IMR-90 (cell line): ENCODE results near the gene KATNBL1. TPM values are rescaled to one million over a fixed set of nuclear protein-coding genes. Genes with fewer than 3 reads are reported as not detected.

ENCODE experiments used
- ATAC-seq: fragments of 200-7000 bp; cut with Tn5 transposase; 2 replicates; pipeline ENCODE4 v1.9.1; 2020; ENCODE audit warnings: low read depth, mild to moderate bottlenecking, moderate library complexity
- BruUV-seq: library from RNA; stranded (reverse); fragments of 400-500 nt; replicated peaks from 2 replicates; lab custom pipeline; 2021; lab: Mats Ljungman, UMichigan
- CTCF ChIA-PET: fragments of 300-600 bp; formaldehyde crosslinking; extraction: SDS; loops from one replicate; lab custom pipeline; 2021; ENCODE audit warnings: antibody characterized with exemption; lab: Yijun Ruan, JAX
- POLR2A ChIA-PET: fragments of 300-600 bp; sonication (Branson Sonifier 250); formaldehyde crosslinking; loops from one replicate; lab custom pipeline; 2022; ENCODE audit warnings: antibody characterized with exemption; ENCODE audit not compliant: unreplicated experiment; lab: Charles Lee
- DNase-seq: peaks from one replicate; pipeline ENCODE4 v3.0.0; 2013
- H2AFZ ChIP-seq: replicated peaks from 2 replicates; pipeline ENCODE3; 2013; ENCODE audit warnings: low read length, mild to moderate bottlenecking; ENCODE audit not compliant: poor library complexity
- H2AK5ac ChIP-seq: 2 replicates; pipeline ENCODE4 v1.6.1; 2013; ENCODE audit warnings: low read depth, low read length, inconsistent platforms
- H2AK9ac ChIP-seq: replicated peaks from 2 replicates; pipeline ENCODE3; 2013; ENCODE audit warnings: mild to moderate bottlenecking, low read depth, low read length, moderate library complexity; ENCODE audit not compliant: poor library complexity
- H2BK120ac ChIP-seq: 2 replicates; pipeline ENCODE4 v1.6.1; 2013; ENCODE audit warnings: low read depth, low read length, inconsistent platforms
- H2BK15ac ChIP-seq: 3 replicates; pipeline ENCODE4 v1.6.1; 2013; ENCODE audit warnings: low read depth, low read length, inconsistent platforms
- H2BK20ac ChIP-seq: 2 replicates; pipeline ENCODE4 v1.6.1; 2013; ENCODE audit warnings: low read depth, mild to moderate bottlenecking, inconsistent platforms, low read length, moderate library complexity
- H2BK5ac ChIP-seq: 2 replicates; pipeline ENCODE4 v1.6.1; 2013; ENCODE audit warnings: mild to moderate bottlenecking, low read depth, low read length, inconsistent platforms; ENCODE audit not compliant: poor library complexity, severe bottlenecking
- H3K14ac ChIP-seq: replicated peaks from 2 replicates; pipeline ENCODE4 v1.6.1; 2013; ENCODE audit warnings: low read depth, low read length, inconsistent platforms
- H3K18ac ChIP-seq: 2 replicates; pipeline ENCODE4 v1.6.1; 2013; ENCODE audit warnings: low read depth, low read length, control low read depth
- H3K23ac ChIP-seq: 2 replicates; pipeline ENCODE4 v1.6.1; 2013; ENCODE audit warnings: low read depth, low read length, inconsistent platforms
- H3K27ac ChIP-seq: 2 replicates; pipeline ENCODE4 v1.5.1; 2013; ENCODE audit warnings: mild to moderate bottlenecking, control low read depth, low read length; ENCODE audit not compliant: insufficient read depth
- H3K27me3 ChIP-seq: 2 replicates; pipeline ENCODE4 v1.6.1; 2013; ENCODE audit warnings: low read length; ENCODE audit not compliant: control insufficient read depth, insufficient read depth
- H3K36me3 ChIP-seq: 2 replicates; pipeline ENCODE4 v1.6.1; 2013; ENCODE audit warnings: low read length, mixed read lengths; ENCODE audit not compliant: control insufficient read depth, insufficient read depth
- H3K4ac ChIP-seq: 2 replicates; pipeline ENCODE4 v1.6.1; 2013; ENCODE audit warnings: low read depth, low read length, inconsistent platforms
- H3K4me1 ChIP-seq: 2 replicates; pipeline ENCODE4 v1.6.1; 2013; ENCODE audit warnings: low read length, mixed read lengths; ENCODE audit not compliant: control insufficient read depth, insufficient read depth
- H3K4me2 ChIP-seq: 2 replicates; pipeline ENCODE4 v1.6.1; 2013; ENCODE audit warnings: low read depth, mild to moderate bottlenecking, control low read depth, low read length, moderate library complexity
- H3K4me3 ChIP-seq: 2 replicates; pipeline ENCODE4 v1.5.1; 2013; ENCODE audit warnings: low read depth, mild to moderate bottlenecking, control low read depth, low read length, moderate library complexity; ENCODE audit not compliant: insufficient read depth
- H3K56ac ChIP-seq: 2 replicates; pipeline ENCODE4 v1.6.1; 2013; ENCODE audit warnings: low read length, inconsistent platforms; ENCODE audit not compliant: insufficient read depth; ENCODE audit errors: extremely low read depth
- H3K79me1 ChIP-seq, 2 experiments: 2 replicates each; pipeline ENCODE4 v1.6.1; 2013; ENCODE audit warnings: low read length in 2 of 2, inconsistent platforms in 1 of 2, low read depth in 1 of 2
- H3K9ac ChIP-seq: 2 replicates; pipeline ENCODE4 v1.6.1; 2013; ENCODE audit warnings: low read depth, low read length, control low read depth
- H3K9me1 ChIP-seq: 2 replicates; pipeline ENCODE4 v1.6.1; 2013; ENCODE audit warnings: low read length, inconsistent platforms; ENCODE audit not compliant: insufficient read depth
- H3K9me3 ChIP-seq: 2 replicates; pipeline ENCODE4 v1.6.1; 2013; ENCODE audit warnings: low read length; ENCODE audit not compliant: control insufficient read depth, insufficient read depth
- H4K20me1 ChIP-seq: 2 replicates; pipeline ENCODE4 v1.6.1; 2013; ENCODE audit warnings: low read length, inconsistent platforms; ENCODE audit not compliant: insufficient read depth
- H4K5ac ChIP-seq: 2 replicates; pipeline ENCODE4 v1.6.1; 2013; ENCODE audit warnings: mild to moderate bottlenecking, low read depth, low read length, control low read depth
- H4K8ac ChIP-seq, 2 experiments: 2 replicates each; pipeline ENCODE4 v1.6.1; 2013; ENCODE audit warnings: low read depth in 2 of 2, low read length in 2 of 2, control low read depth in 1 of 2, inconsistent platforms in 1 of 2
- H4K91ac ChIP-seq: 2 replicates; pipeline ENCODE4 v1.6.1; 2013; ENCODE audit warnings: low read depth, low read length, inconsistent platforms; ENCODE audit not compliant: insufficient read depth
- CEBPB ChIP-seq: IDR thresholded peaks from 2 replicates; pipeline ENCODE4 v1.6.1; 2012; ENCODE audit warnings: low read depth, low read length, improper control_type of control experiment
- CHD1 ChIP-seq: IDR thresholded peaks from 2 replicates; pipeline ENCODE4 v1.6.1; 2012; ENCODE audit warnings: low read depth, low read length, improper control_type of control experiment
- MAFK ChIP-seq: IDR thresholded peaks from 2 replicates; pipeline ENCODE4 v1.6.1; 2012; ENCODE audit warnings: low read depth, low read length, improper control_type of control experiment
- MXI1 ChIP-seq: IDR thresholded peaks from 2 replicates; pipeline ENCODE4 v1.6.1; 2012; ENCODE audit warnings: low read depth, mild to moderate bottlenecking, low read length, moderate library complexity, borderline replicate concordance
- NFE2L2 ChIP-seq: fragments of 150-350 bp; IDR thresholded peaks from 2 replicates; pipeline ENCODE4 v1.6.1; 2016; ENCODE audit warnings: low read depth, mild to moderate bottlenecking, low read length
- RAD21 ChIP-seq: IDR thresholded peaks from 2 replicates; pipeline ENCODE4 v1.6.1; 2012; ENCODE audit warnings: low read length, improper control_type of control experiment
- RFX5 ChIP-seq: IDR thresholded peaks from 2 replicates; pipeline ENCODE4 v1.8.0; 2012; ENCODE audit warnings: low read depth, mild to moderate bottlenecking, low read length, moderate library complexity
- WGBS, 2 experiments: methylation state at CpG; one replicate each; pipeline versions ENCODE4 v1.1.5 to v1.1.7; 2013; ENCODE audit warnings: missing lambda C conversion rate in 2 of 2; ENCODE audit not compliant: insufficient read length in 1 of 2; ENCODE audit errors: extremely low coverage in 2 of 2; 5-methylcytosine and 5-hydroxymethylcytosine counted together
- dilution Hi-C: fragments of 300-500 bp; cut with HindIII; formaldehyde crosslinking; loops from one replicate; pipeline ENCODE4 v1.14.3; 2018; ENCODE audit warnings: low sequenced_read_pairs; ENCODE audit not compliant: unreplicated experiment
- in situ Hi-C: fragments of 300-500 bp; cut with MboI; formaldehyde crosslinking; loops from 3 replicates; pipeline ENCODE4 v1.14.3; 2019; ENCODE audit warnings: low sequenced_read_pairs, inconsistent platforms, mixed read lengths
- intact Hi-C: fragments of 100-400 bp; cut with micrococcal nuclease; formaldehyde crosslinking; loops from 2 replicates; pipeline ENCODE4 v1.10.0; 2022
- polyA plus RNA-seq, 3 experiments: library from polyadenylated mRNA; depleted of rRNA; stranded (reverse); fragments of >200 nt; gene quantifications; 2 replicates each; pipeline ENCODE4 v1.2.3, GENCODE V29; 2012; ENCODE audit warnings: low replicate concordance in 1 of 3
- total RNA-seq: library from RNA; depleted of rRNA; stranded (reverse); fragments of >200 nt; gene quantifications from 2 replicates; pipeline ENCODE4 v1.2.3, GENCODE V29; 2012
- TF ChIP-seq, protein P1 (sequence below): fragments of 150-350 bp; IDR thresholded peaks from 2 replicates; pipeline ENCODE4 v1.6.1; 2016; ENCODE audit warnings: low read depth, mild to moderate bottlenecking, low read length, moderate library complexity, borderline replicate concordance

Gene KATNBL1
- total and polyA plus RNA-seq, 2 of the 4 experiments (the other 2 are of a cell fraction): 17.1 to 24.0 TPM

DNA sequence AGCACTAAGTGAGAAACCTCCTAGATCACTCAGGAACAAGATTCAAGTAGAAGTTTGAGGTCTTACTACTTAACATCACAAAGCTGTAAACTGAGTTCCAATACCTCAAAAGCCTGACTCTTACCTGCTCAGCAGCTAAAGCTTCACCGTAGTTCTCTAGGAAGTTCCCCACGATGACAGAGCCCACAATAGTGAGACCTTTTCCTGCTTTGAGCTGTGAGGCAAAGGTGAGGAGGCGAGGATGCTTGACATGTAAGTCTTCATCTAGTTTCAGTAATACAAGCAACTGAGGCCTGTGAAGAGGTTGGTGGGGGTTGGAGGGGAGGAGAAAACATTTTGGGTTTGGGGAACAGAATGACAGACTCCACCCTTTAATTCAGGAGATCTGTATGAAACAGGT lies 30.6 kb upstream of the KATNBL1 start:
- Histone ChIP-seq H3K4ac (peak overlapping the region; percentile 86), H2BK120ac (peak overlapping the region; percentile 91), H2BK15ac (peak overlapping the region; percentile 86), H4K5ac (peak overlapping the region; percentile 7; the same call in 1 of the 2 replicates), H3K9ac (no peak overlapping the region), H3K23ac (peak overlapping the region; percentile 29; the same call in 1 of the 2 replicates), H3K27me3 (no peaks in the 10 kb centered on the region), H2AK9ac (no peak overlapping the region), H3K79me1 (peaks cover 2 to 9% of the 10 kb centered on the region in 2 experiments; a peak in 2 of 4 replicates), H3K4me2 (no peak overlapping the region), H3K36me3 (peaks cover 7% of the 10 kb centered on the region), H4K20me1 (no peaks in the 10 kb centered on the region), H3K4me3 (no peak overlapping the region), H4K91ac (peak overlapping the region; percentile 70), H4K8ac (peak overlapping the region in 1 of 2 experiments; percentile 50; a peak in 1 of 4 replicates), H3K9me1 (peaks cover 10% of the 10 kb centered on the region), H3K18ac (peak overlapping the region; percentile 20; the same call in 1 of the 2 replicates), H2BK5ac (peak overlapping the region; percentile 18), H3K56ac (no peak overlapping the region), H3K4me1 (peaks cover 4% of the 10 kb centered on the region), H3K9me3 (no peaks in the 10 kb centered on the region), H2BK20ac (peak overlapping the region; percentile 73), H2AK5ac (peak overlapping the region; percentile 99), H2AFZ (no peak overlapping the region), H3K27ac (peak overlapping the region; percentile 2; the same call in 1 of the 2 replicates), H3K14ac (peak overlapping the region; percentile 5; the same call in 1 of the 2 replicates)
- no peak for TF ChIP-seq MXI1
- no peak for TF ChIP-seq CEBPB
- TF ChIP-seq NFE2L2: no peak
- TF ChIP-seq RFX5: no peak
- TF ChIP-seq, protein P1, sequence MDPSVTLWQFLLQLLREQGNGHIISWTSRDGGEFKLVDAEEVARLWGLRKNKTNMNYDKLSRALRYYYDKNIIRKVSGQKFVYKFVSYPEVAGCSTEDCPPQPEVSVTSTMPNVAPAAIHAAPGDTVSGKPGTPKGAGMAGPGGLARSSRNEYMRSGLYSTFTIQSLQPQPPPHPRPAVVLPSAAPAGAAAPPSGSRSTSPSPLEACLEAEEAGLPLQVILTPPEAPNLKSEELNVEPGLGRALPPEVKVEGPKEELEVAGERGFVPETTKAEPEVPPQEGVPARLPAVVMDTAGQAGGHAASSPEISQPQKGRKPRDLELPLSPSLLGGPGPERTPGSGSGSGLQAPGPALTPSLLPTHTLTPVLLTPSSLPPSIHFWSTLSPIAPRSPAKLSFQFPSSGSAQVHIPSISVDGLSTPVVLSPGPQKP: no peak
- TF ChIP-seq MAFK: no peak
- TF ChIP-seq CHD1: no peak
- TF ChIP-seq RAD21: no peak
- no CpG with 5 or more reads among the region's 3 CpGs for WGBS, 2 experiments
- in situ Hi-C loops (loop anchor here (25.0 kb wide), 1 partner anchor 347 kb away; the partner anchor contains the start of gene GOLGA8B), intact Hi-C loops (no loop called here), dilution Hi-C loops (no loop called here)
- ATAC-seq (no peak), DNase-seq (no peak)
- POLR2A ChIA-PET: no interaction called here
- CTCF ChIA-PET: interaction anchor here (0.7 to 1.9 kb wide), 5 partner anchors 12 to 347 kb away, joined by 3 to 5 read pairs (median 3); partner anchors contain the start of gene LPCAT4
- BruUV-seq: no TSS peak
